Coronary artery (tissue), 2 donors: ENCODE data around the gene SPATA24.

ENCODE experiments used
- DNase-seq: peaks from one replicate; pipeline ENCODE4 v3.0.0-alpha.2; 2017; ENCODE audit warnings: low spot score
- H3K27ac ChIP-seq, 2 donors: fragments of 200-600 bp; sonication (generic); one replicate each; pipeline ENCODE4 v1.5.1; 2016 to 2019
- H3K4me3 ChIP-seq: fragments of 200-600 bp; sonication (generic); 2 replicates; pipeline ENCODE4 v1.5.1; 2016; ENCODE audit warnings: mild to moderate bottlenecking, moderate library complexity
- TF ChIP-seq, protein P1 (sequence below): fragments of 200-600 bp; sonication (generic); IDR thresholded peaks from one replicate; pipeline ENCODE4 v1.5.1; 2019; ENCODE audit warnings: antibody characterized with exemption

Gene SPATA24

DNA sequence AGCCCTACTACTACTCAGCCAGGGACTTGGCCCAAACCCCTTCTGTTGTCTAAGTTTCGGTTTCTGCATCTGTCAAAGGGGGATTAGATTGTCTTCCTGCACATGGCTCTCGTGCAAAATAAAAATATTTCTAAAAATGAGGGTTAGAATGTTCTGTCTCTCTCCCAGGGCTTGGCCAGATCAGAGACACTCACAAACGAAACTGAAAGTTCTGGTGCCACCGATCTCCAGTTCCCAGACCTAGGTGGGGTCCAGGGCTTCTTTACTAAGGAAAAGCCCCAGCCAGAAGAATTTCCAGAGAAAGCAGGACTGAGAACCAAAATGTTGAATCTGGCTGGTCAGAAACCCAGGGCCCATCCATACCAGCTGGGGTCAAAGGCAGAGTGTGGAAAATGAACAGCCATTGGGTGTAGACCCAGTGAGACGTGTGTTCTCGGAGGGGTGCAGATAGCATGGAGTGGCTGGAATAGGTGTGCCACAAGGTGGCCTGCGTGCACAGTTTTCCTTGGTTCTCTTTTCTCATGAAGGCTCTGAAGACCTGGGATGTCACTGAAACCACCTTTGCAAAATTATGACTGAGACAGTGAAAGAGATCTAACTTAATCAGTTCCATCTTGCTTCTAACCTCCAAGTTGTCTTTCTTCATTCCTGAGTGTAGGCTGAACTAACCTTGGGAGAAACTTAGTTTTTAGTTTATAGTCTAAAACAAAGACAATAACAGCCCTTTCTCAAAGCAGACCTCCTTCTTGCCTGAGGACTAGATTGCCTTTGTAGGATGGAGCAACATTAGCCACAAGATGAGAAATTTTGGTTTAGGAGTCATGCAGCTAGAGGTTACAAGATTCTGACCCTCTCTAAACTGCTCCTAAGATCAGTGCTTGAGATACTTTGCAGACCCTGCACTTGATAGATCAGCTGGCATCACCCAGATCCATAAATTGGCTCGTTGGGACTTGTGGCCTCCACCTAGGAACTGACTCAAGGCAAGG, 18.5 kb downstream of the SPATA24 start:
- peak overlapping the region; percentile 59 for H3K4me3 ChIP-seq
- no peak for DNase-seq

DNA sequence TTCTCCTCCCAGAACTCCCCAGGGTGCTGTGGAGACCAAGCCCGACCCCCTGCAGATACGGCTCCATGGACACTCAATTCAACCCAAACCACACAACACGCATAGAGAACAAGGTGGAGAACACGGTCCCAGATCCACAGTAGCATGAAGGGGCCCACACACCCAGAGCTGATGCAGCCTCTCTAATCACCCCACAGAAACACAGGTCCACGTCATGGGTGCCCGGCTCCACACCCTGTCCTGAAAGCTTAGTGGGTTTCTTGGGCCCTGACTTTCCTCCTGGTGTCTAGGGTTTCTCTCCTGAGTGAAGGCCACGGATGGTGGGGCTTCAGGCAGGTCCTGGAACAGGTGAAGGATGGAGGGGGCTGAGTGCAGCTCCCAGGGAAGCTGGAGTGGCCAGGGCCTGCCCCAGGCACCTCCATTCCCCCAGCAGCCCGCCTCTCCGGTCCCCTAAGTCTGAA, 19.3 kb downstream of the SPATA24 start:
- H3K27ac ChIP-seq = peak overlapping the region in 1 of 2 donors; percentile 60
- no peak for DNase-seq
- TF ChIP-seq, protein P1, sequence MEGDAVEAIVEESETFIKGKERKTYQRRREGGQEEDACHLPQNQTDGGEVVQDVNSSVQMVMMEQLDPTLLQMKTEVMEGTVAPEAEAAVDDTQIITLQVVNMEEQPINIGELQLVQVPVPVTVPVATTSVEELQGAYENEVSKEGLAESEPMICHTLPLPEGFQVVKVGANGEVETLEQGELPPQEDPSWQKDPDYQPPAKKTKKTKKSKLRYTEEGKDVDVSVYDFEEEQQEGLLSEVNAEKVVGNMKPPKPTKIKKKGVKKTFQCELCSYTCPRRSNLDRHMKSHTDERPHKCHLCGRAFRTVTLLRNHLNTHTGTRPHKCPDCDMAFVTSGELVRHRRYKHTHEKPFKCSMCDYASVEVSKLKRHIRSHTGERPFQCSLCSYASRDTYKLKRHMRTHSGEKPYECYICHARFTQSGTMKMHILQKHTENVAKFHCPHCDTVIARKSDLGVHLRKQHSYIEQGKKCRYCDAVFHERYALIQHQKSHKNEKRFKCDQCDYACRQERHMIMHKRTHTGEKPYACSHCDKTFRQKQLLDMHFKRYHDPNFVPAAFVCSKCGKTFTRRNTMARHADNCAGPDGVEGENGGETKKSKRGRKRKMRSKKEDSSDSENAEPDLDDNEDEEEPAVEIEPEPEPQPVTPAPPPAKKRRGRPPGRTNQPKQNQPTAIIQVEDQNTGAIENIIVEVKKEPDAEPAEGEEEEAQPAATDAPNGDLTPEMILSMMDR = no peak
- H3K4me3 ChIP-seq = peak overlapping the region; percentile 59

More for the DNA sequence above, 18.5 kb downstream of the SPATA24 start:
- H3K27ac ChIP-seq = peak overlapping the region in 1 of 2 donors; percentile 60
- TF ChIP-seq, protein P1 = no peak

DNA sequence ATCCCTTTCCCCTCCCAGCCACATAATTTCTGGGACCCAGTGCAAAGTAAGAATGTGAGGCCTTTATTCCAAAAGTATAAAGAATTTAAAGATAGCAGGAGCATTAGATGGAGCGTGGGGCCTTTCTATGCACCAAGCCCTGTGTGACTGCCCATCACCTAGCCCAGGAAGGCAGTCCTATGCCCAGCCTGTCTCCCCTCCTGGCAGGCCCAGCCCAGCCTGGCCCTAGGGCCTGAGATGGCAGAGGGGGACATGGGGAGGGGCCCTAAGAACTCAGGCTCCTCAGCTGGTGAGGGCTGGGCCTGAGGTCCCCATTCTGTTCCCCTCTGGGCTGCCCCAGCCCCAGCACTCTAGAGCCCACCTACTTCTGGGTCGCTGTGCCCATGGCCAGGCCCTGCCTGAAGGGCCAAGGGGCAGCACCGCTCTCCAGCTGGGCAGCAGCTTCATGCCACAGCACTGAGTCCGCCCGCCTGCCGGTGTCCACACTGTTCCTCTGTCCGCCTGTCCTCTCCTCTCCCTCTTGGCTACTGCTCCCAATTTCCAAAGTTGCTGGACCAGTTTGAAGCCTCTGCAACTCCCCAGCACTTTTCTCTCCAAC, 19.8 kb downstream of the SPATA24 start:
- TF ChIP-seq, protein P1 = no peak
- Histone ChIP-seq H3K27ac (peak overlapping the region in 1 of 2 donors; percentile 60), H3K4me3 (no peak overlapping the region)
- DNase-seq = peak; percentile 58

DNA sequence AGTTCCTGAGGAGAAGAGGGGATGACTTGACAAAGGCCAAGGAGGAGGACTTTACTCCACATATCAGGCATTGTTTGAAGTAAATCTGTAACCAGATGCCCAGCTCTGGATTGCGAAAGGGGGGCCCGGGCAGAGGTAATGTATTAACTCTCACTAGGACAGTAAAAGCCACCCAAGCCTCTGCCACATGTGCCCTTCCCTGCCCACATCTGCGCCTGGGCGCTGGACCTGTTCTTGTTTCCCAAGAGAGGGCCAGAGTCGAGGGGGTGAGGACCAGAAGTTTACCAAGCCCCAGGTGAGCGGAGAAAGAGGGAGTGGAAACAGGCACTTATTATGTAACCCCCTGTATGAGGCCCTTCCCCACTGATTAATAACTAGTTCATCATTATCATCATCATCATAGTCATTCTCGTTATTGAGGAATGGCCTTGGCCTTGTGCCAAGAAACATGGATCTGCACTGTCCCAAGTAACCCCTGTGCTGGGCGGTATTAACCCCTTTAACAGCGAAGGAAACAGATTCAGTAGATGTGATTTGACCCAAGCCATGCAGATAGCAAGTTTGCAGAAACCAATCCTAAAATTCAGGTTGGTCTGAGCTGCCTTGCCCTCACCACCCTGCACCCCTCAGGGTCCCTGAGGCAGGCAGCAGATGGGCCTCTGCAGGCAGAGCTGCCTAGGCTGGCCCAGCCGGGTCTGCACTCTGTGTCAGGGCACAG, 20.5 kb downstream of the SPATA24 start, which contains the start of gene SLC23A1:
Gene SLC23A1 (minus strand): TSS at position 23 of the 718 bp plus-strand sequence. CDS start 44 bp downstream, outside the sequence.
- TF ChIP-seq, protein P1 = no peak
- H3K27ac ChIP-seq = peak within 1 kb of the TSS in 1 of 2 donors; percentile 60
- peak; percentile 64 for DNase-seq
- no peak within 1 kb of the TSS for H3K4me3 ChIP-seq

DNA sequence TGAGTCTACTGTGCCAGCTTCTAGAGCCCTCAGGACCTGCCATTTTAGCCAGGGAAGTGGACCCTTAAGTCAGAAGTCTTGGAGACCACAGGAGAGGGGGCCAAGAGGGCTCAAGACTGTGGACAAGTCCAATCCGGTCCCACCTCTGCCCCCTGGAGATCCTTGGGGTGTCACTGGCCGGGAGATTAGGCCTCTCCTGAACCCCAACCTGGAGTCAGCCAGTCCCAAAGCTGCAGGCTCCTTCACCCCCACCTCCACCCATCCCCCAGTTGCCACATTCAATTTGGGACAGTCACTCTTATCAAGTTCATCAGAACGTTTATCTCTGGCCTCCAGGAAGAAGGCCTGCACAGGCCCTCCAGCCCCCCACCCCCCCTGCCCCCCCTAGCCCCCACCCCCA, 21.1 kb downstream of the SPATA24 start:
- TF ChIP-seq, protein P1 = no peak
- DNase-seq = no peak
- Histone ChIP-seq H3K4me3 (no peak overlapping the region), H3K27ac (no peak overlapping the region)

DNA sequence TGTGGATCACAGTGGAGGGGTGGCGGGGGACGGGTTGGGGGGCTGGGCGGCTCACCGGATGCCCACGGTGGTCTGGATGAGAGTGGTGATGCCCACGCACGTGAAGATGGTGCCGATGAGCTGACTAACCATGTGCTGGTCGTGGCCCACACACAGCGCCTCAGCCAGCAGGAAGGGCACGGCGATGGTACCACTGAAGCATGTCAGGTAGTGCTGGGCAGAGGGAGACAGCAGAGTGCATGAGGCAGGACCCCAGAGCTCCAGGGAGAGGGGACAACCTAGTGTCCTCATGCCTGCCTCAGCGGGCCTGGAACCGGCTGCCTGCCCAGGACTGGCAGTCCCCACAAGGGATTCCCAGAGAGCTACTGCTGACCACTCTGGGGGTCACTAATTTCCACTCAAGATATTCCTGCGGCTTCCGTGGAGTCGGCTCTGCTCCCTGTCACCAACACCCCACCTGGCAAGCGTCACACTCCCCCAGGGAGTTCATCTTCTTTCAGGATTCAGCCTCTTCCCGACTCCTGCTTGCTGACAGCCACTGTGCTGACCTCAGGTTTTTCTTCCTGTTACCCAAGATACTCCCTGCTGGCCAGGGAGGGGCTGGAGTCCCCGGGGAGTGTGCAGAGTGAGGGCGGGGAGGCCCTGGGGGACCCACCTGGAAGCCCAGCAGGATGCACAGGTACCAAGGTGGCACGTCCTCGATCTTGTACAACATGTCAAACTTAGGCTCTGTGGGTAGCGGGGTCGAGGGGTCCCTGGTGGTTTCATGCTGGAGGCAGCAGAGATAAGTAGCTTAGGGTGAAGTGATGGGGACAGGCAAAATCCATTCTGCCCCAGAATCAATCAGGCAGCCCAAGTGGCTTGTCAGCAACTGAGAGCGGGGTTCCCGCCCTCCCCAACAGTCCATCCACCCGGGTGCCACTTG, 21.8 kb downstream of the SPATA24 start:
- no peak overlapping the region for H3K4me3 ChIP-seq
- peak; percentile 62 for DNase-seq
- no peak overlapping the region for H3K27ac ChIP-seq
- TF ChIP-seq, protein P1 = no peak
